ACC112 (cell line): ENCODE results near the gene NID2.

Experiments used
- H2AFZ ChIP-seq: fragments of 200-600 bp; sonication (generic); one replicate; pipeline ENCODE4 v1.6.0; 2017; ENCODE audit warnings: antibody characterized with exemption, low read length; ENCODE audit not compliant: unreplicated experiment
- H3K27ac ChIP-seq: fragments of 200-600 bp; sonication (generic); 2 replicates; pipeline ENCODE4 v1.5.1; 2014; ENCODE audit warnings: low read depth, mild to moderate bottlenecking, antibody characterized with exemption, low read length, moderate library complexity
- H3K27me3 ChIP-seq: fragments of 200-600 bp; sonication (generic); 2 replicates; pipeline ENCODE4 v1.6.1; 2014; ENCODE audit warnings: mild to moderate bottlenecking, antibody characterized with exemption, low read length, moderate library complexity, mixed read lengths; ENCODE audit not compliant: insufficient read depth
- H3K36me3 ChIP-seq: fragments of 200-600 bp; sonication (generic); 2 replicates; pipeline ENCODE4 v1.6.1; 2016; ENCODE audit warnings: mild to moderate bottlenecking, antibody characterized with exemption, low read length, moderate library complexity, mixed read lengths; ENCODE audit not compliant: insufficient read depth
- H3K4me1 ChIP-seq: fragments of 200-600 bp; sonication (generic); one replicate; pipeline ENCODE4 v1.6.1; 2016; ENCODE audit warnings: low read length, mixed read lengths; ENCODE audit not compliant: insufficient read depth, unreplicated experiment, control insufficient read depth
- H3K4me3 ChIP-seq: fragments of 200-600 bp; sonication (generic); 2 replicates; pipeline ENCODE4 v1.5.1; 2014; ENCODE audit warnings: mild to moderate bottlenecking, low read depth, low read length
- H3K79me2 ChIP-seq: fragments of 200-600 bp; sonication (generic); one replicate; pipeline ENCODE4 v1.6.0; 2016; ENCODE audit warnings: low read length; ENCODE audit not compliant: control insufficient read depth, unreplicated experiment, insufficient read depth

NID2 gene

GRCh38 chr14:52069307-52070050 is 620 bp upstream of the NID2 start:
- peaks cover 36% of the 10 kb centered on the region for H3K79me2 ChIP-seq
- H3K27me3 ChIP-seq, result no peaks in the 10 kb centered on the region
- peaks cover 15% of the 10 kb centered on the region for H3K36me3 ChIP-seq
- H3K4me3 ChIP-seq, result peak overlapping the region; percentile 94
- peaks cover 57% of the 10 kb centered on the region for H3K4me1 ChIP-seq
- no peak overlapping the region for H2AFZ ChIP-seq
- H3K27ac ChIP-seq, result peak overlapping the region; percentile 84

DNA sequence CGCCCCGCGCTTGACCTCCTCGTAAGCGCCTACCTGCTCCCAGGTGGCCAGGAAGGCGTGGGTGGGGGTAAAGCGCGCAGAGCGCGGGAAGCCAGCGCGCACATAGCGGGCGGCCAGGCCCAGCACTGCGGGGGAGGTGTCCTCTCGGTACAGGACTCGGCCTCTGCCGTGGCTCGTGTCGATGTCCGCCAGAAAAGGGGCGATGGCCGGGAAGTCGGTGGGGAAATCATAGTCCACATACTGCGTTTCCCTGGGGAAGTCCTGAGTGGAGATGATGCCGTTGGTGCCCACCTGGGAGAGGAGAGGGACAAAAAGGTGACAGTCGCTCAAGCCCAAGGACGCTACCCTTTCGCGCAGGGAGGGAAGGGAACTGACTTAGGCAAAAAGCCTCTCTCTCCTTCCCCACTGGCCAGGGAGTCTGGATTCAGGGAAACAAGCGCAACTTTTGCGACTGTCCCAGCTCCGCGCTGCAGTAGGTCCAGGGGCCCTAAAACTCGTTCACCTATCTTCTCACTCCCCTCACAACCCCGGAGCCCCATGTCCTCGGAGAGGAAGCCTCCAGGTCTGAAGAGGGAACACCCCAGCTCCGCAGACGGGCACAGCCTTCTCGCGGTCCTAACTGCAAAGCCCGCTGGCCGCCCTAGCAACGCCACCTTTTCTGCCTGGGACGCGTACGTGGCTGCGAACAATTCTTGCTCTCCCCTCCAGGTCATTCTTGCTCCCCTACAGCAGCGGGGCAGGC is 815 bp downstream of the NID2 start:
- peaks cover 21% of the 10 kb centered on the region for H3K36me3 ChIP-seq
- peak overlapping the region; percentile 94 for H3K4me3 ChIP-seq
- peaks cover 49% of the 10 kb centered on the region for H3K79me2 ChIP-seq
- no peaks in the 10 kb centered on the region for H3K27me3 ChIP-seq
- peak overlapping the region; percentile 36 for H2AFZ ChIP-seq
- peak overlapping the region; percentile 84 for H3K27ac ChIP-seq
- H3K4me1 ChIP-seq, result peaks cover 57% of the 10 kb centered on the region

- Histone ChIP-seq H3K4me3 (no peak overlapping the region), H3K27ac (no peak overlapping the region), H2AFZ (no peak overlapping the region), H3K36me3 (peaks cover 33% of the 10 kb centered on the region), H3K79me2 (peaks cover 53% of the 10 kb centered on the region), H3K27me3 (no peaks in the 10 kb centered on the region), H3K4me1 (peaks cover 58% of the 10 kb centered on the region)
Measured at GRCh38 chr14:52064174-52064573, 4.7 kb downstream of the NID2 start.

- Histone ChIP-seq H3K27ac (no peak overlapping the region), H3K79me2 (peaks cover 46% of the 10 kb centered on the region), H3K36me3 (peaks cover 43% of the 10 kb centered on the region), H3K27me3 (no peaks in the 10 kb centered on the region), H3K4me1 (peaks cover 64% of the 10 kb centered on the region), H3K4me3 (peak overlapping the region; percentile 4; the same call in 1 of the 2 replicates), H2AFZ (no peak overlapping the region)
Measured at GRCh38 chr14:52063052-52063462, 5.8 kb downstream of the NID2 start.

GRCh38 chr14:52061890-52062289 is 7.0 kb downstream of the NID2 start:
- Histone ChIP-seq H2AFZ (no peak overlapping the region), H3K4me1 (peaks cover 60% of the 10 kb centered on the region), H3K27me3 (no peaks in the 10 kb centered on the region), H3K36me3 (peaks cover 45% of the 10 kb centered on the region), H3K79me2 (peaks cover 34% of the 10 kb centered on the region), H3K4me3 (no peak overlapping the region), H3K27ac (no peak overlapping the region)

DNA sequence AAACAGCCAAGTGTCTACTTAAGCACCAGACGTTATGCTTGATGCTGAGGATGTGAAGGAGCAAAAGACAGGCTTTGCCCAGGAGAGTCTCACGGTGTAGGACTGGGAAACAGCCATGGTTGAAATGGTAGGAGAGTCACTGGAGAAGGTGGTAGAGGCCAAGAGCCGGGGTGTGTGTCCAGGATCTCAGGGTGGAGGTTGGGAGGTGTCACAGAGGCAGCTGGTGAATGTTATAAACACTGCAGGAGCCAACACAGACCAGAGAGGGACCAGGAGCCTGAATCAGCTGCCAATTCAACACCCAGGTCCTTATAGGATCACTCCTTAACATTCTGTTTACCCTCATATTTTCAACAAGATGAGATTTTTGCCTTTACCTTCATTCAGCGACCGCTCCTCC is 7.5 kb downstream of the NID2 start:
- Histone ChIP-seq H3K36me3 (peaks cover 40% of the 10 kb centered on the region), H2AFZ (no peak overlapping the region), H3K27me3 (no peaks in the 10 kb centered on the region), H3K4me3 (no peak overlapping the region), H3K79me2 (peaks cover 29% of the 10 kb centered on the region), H3K27ac (no peak overlapping the region), H3K4me1 (peaks cover 55% of the 10 kb centered on the region)

GRCh38 chr14:52060080-52060479 is 8.8 kb downstream of the NID2 start:
- Histone ChIP-seq H3K27me3 (no peaks in the 10 kb centered on the region), H3K79me2 (peaks cover 28% of the 10 kb centered on the region), H3K4me3 (no peak overlapping the region), H2AFZ (no peak overlapping the region), H3K36me3 (peaks cover 36% of the 10 kb centered on the region), H3K27ac (peak overlapping the region; percentile 3), H3K4me1 (peaks cover 67% of the 10 kb centered on the region)

- Histone ChIP-seq H3K79me2 (peaks cover 28% of the 10 kb centered on the region), H3K4me3 (no peak overlapping the region), H3K27ac (peak overlapping the region; percentile 3), H3K36me3 (peaks cover 37% of the 10 kb centered on the region), H3K4me1 (peaks cover 72% of the 10 kb centered on the region), H2AFZ (no peak overlapping the region), H3K27me3 (no peaks in the 10 kb centered on the region)
Measured at GRCh38 chr14:52059649-52060048, 9.2 kb downstream of the NID2 start.

DNA sequence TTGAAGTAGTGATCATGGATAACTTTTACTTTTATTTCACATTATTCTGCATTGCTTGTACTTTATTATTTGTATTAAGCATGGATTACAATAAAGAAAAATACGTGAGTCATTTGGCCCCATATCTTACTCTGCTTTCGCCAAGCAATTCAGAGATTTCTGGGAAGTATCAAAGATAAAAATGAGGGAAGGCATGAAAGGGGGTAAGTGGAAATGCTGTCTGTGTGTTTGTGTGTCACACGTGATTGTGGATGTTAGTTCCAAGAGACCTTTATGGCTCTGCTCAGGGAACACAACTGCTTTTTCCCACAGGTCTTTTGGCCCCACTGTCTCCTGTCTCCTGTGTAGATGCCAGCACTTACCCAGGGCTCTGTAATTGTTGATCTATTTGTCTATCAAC is 10.5 kb downstream of the NID2 start:
- Histone ChIP-seq H3K79me2 (peaks cover 29% of the 10 kb centered on the region), H3K4me1 (peaks cover 74% of the 10 kb centered on the region), H3K27me3 (no peaks in the 10 kb centered on the region), H3K36me3 (peaks cover 44% of the 10 kb centered on the region), H3K27ac (peak overlapping the region; percentile 33), H3K4me3 (no peak overlapping the region), H2AFZ (no peak overlapping the region)

GRCh38 chr14:52055167-52055566 is 13.7 kb downstream of the NID2 start:
- H2AFZ ChIP-seq, result no peak overlapping the region
- H3K4me3 ChIP-seq, result peak overlapping the region; percentile 55
- peaks cover 48% of the 10 kb centered on the region for H3K79me2 ChIP-seq
- peaks cover 48% of the 10 kb centered on the region for H3K36me3 ChIP-seq
- peak overlapping the region; percentile 93 for H3K27ac ChIP-seq
- no peaks in the 10 kb centered on the region for H3K27me3 ChIP-seq
- H3K4me1 ChIP-seq, result peaks cover 73% of the 10 kb centered on the region

- Histone ChIP-seq H3K36me3 (peaks cover 45% of the 10 kb centered on the region), H3K27ac (peak overlapping the region; percentile 93), H3K79me2 (peaks cover 53% of the 10 kb centered on the region), H3K4me1 (peaks cover 72% of the 10 kb centered on the region), H2AFZ (no peak overlapping the region), H3K27me3 (no peaks in the 10 kb centered on the region), H3K4me3 (peak overlapping the region; percentile 55; the same call in 1 of the 2 replicates)
Measured at GRCh38 chr14:52054678-52055077, 14.2 kb downstream of the NID2 start.
